Smooth muscle cell (in vitro differentiated cells): ENCODE data around the gene BBS7. TPM values are rescaled to one million over a fixed set of nuclear protein-coding genes. Genes with fewer than 3 reads are reported as not detected.

ENCODE experiments used
- DNase-seq: peaks from one replicate; lab custom pipeline; 2025; ENCODE audit not compliant: unreplicated experiment; lab: John Stamatoyannopoulos, UW
- H2AFZ ChIP-seq: fragments of 200-600 bp; sonication (generic); 2 replicates; pipeline ENCODE4 v1.6.0; 2016; ENCODE audit warnings: antibody characterized with exemption, low read depth, mild to moderate bottlenecking
- H3F3A ChIP-seq: fragments of 200-600 bp; sonication (generic); 2 replicates; pipeline ENCODE4 v1.6.0; 2017; ENCODE audit warnings: antibody characterized with exemption, low read depth
- H3K27ac ChIP-seq: fragments of 200-600 bp; sonication (generic); 2 replicates; pipeline ENCODE4 v1.5.1; 2016; ENCODE audit warnings: low read depth, mild to moderate bottlenecking
- H3K27me3 ChIP-seq: fragments of 200-600 bp; sonication (generic); 2 replicates; pipeline ENCODE4 v1.6.1; 2016; ENCODE audit warnings: low read depth, mild to moderate bottlenecking
- H3K36me3 ChIP-seq: fragments of 200-600 bp; sonication (generic); 2 replicates; pipeline ENCODE4 v1.5.1; 2016; ENCODE audit warnings: low read depth
- H3K4me1 ChIP-seq: fragments of 200-600 bp; sonication (generic); 2 replicates; pipeline ENCODE4 v1.5.1; 2016; ENCODE audit warnings: low read depth
- H3K4me2 ChIP-seq: fragments of 200-600 bp; sonication (generic); 2 replicates; pipeline ENCODE4 v1.6.0; 2016; ENCODE audit warnings: mild to moderate bottlenecking
- H3K4me3 ChIP-seq: fragments of 200-600 bp; sonication (generic); 2 replicates; pipeline ENCODE4 v1.5.1; 2016; ENCODE audit warnings: mild to moderate bottlenecking
- H3K79me2 ChIP-seq: fragments of 200-600 bp; sonication (generic); 2 replicates; pipeline ENCODE4 v1.6.0; 2016; ENCODE audit warnings: low read depth, mild to moderate bottlenecking
- H3K9ac ChIP-seq: fragments of 200-600 bp; sonication (generic); 2 replicates; pipeline ENCODE4 v1.6.0; 2016; ENCODE audit warnings: low read depth
- H3K9me3 ChIP-seq: fragments of 200-600 bp; sonication (generic); replicated peaks from 2 replicates; pipeline ENCODE4 v1.5.1; 2016; ENCODE audit warnings: low read depth
- H4K20me1 ChIP-seq: fragments of 200-600 bp; sonication (generic); 2 replicates; pipeline ENCODE4 v1.6.0; 2016; ENCODE audit warnings: low read depth
- WGBS: methylation state at CpG from one replicate; pipeline ENCODE4 v1.1.7; 2016; ENCODE audit warnings: low lambda C conversion rate; 5-methylcytosine and 5-hydroxymethylcytosine counted together
- polyA plus RNA-seq: library from polyadenylated mRNA; unstranded; fragments of >200 nt; fragmentation: Nextera tagmentation; extraction: Ambion mirVana; gene quantifications from 2 replicates; pipeline ENCODE4 v1.2.1, GENCODE V29; 2016
- total RNA-seq: library from RNA; depleted of rRNA; stranded (reverse); fragments of >200 nt; gene quantifications from 2 replicates; pipeline ENCODE4 v1.2.3, GENCODE V29; 2014
- TF ChIP-seq, protein P1 (sequence below): fragments of 200-600 bp; sonication (generic); IDR thresholded peaks from 2 replicates; pipeline ENCODE4 v1.5.1; 2017; ENCODE audit warnings: borderline replicate concordance, mild to moderate bottlenecking, antibody characterized with exemption; ENCODE audit not compliant: insufficient read depth, poor library complexity, severe bottlenecking

The BBS7 gene
- total and polyA plus RNA-seq, 2 experiments from 2014 or later, result 16.7 to 17.7 TPM

DNA sequence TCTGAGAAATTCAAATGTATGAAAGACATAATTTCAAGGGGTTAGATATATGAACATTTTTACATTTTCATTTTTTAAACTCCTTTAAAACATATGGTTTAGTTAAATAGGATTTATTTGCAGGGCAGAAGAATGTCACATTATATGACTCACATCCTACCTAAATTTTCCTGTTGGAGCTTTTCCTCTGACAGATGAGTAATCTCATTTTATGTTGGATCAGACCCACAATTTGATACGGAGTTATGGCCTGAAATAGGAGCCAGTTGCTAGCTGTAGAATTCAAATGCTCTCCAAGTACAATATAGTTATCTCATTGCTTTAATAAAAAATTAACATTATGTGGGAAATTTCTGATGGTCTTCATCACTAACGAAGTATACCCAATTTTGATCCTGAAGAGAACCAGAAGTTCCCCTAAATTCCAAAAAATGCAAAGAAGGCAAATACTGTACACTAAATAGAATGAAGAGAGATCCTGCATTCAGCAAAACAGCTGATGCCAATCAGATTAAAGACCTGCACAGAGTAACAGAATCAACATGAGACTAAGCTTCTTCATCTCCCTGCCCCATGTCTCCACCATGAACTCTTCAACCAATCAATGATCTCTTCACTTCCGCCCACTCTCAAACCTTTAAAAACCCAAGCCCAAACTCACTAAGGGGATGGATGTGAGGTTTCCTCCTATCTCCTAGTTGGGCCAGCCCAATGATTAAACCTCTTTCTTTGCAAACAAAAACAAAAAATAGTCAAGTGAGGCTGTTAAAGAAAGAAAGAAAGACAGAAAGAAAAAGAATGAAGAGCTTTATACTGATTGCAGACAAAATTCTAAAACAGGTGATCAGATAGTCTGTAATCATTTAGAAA lies 80.1 kb downstream of the BBS7 start:
- H3K9ac ChIP-seq, result no peak overlapping the region
- no peak overlapping the region for H3K27ac ChIP-seq
- no peaks in the 10 kb centered on the region for H3K4me1 ChIP-seq
- no peak for DNase-seq
- WGBS, result 81% methylated on average over 3 of the region's 3 CpGs
- no peaks in the 10 kb centered on the region for H4K20me1 ChIP-seq
- no peak overlapping the region for H2AFZ ChIP-seq
- peak overlapping the region; percentile 4 for H3K4me2 ChIP-seq
- H3F3A ChIP-seq, result no peaks in the 10 kb centered on the region
- peaks cover 8% of the 10 kb centered on the region for H3K27me3 ChIP-seq
- no peak overlapping the region for H3K4me3 ChIP-seq
- H3K79me2 ChIP-seq, result no peaks in the 10 kb centered on the region
- TF ChIP-seq, protein P1, sequence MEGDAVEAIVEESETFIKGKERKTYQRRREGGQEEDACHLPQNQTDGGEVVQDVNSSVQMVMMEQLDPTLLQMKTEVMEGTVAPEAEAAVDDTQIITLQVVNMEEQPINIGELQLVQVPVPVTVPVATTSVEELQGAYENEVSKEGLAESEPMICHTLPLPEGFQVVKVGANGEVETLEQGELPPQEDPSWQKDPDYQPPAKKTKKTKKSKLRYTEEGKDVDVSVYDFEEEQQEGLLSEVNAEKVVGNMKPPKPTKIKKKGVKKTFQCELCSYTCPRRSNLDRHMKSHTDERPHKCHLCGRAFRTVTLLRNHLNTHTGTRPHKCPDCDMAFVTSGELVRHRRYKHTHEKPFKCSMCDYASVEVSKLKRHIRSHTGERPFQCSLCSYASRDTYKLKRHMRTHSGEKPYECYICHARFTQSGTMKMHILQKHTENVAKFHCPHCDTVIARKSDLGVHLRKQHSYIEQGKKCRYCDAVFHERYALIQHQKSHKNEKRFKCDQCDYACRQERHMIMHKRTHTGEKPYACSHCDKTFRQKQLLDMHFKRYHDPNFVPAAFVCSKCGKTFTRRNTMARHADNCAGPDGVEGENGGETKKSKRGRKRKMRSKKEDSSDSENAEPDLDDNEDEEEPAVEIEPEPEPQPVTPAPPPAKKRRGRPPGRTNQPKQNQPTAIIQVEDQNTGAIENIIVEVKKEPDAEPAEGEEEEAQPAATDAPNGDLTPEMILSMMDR, result no peak
- H3K9me3 ChIP-seq, result no peaks in the 10 kb centered on the region
- H3K36me3 ChIP-seq, result no peaks in the 10 kb centered on the region

DNA sequence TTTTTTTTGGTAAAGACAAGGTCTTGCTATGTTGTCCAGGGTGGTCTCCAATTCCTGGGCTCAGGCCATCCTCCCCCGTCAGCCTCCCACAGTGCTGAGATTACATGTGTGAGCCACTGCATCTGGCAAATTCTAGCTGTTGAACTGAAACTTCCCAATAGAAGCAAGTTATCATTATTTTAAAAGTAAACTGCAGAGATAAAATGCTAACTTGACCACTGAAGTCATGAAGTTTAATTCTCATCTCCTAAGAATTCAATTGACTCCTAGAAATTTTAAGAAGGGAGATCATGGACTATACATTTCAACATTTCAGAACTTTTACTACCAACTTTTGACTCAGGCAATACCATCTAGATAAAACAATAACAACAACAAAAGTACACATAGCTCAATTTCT lies 80.8 kb downstream of the BBS7 start:
- no peak overlapping the region for H3K4me3 ChIP-seq
- H3K36me3 ChIP-seq, result no peaks in the 10 kb centered on the region
- no peaks in the 10 kb centered on the region for H3K4me1 ChIP-seq
- H3K27me3 ChIP-seq, result peaks cover 8% of the 10 kb centered on the region
- H3K9me3 ChIP-seq, result no peaks in the 10 kb centered on the region
- H3K4me2 ChIP-seq, result no peak overlapping the region
- no peaks in the 10 kb centered on the region for H4K20me1 ChIP-seq
- no peak overlapping the region for H3K27ac ChIP-seq
- H3F3A ChIP-seq, result no peaks in the 10 kb centered on the region
- TF ChIP-seq, protein P1, result no peak
- no peak overlapping the region for H3K9ac ChIP-seq
- H2AFZ ChIP-seq, result no peak overlapping the region
- no peak for DNase-seq
- no peaks in the 10 kb centered on the region for H3K79me2 ChIP-seq
- WGBS, result 89% methylated on average over 1 of the region's 1 CpG

DNA sequence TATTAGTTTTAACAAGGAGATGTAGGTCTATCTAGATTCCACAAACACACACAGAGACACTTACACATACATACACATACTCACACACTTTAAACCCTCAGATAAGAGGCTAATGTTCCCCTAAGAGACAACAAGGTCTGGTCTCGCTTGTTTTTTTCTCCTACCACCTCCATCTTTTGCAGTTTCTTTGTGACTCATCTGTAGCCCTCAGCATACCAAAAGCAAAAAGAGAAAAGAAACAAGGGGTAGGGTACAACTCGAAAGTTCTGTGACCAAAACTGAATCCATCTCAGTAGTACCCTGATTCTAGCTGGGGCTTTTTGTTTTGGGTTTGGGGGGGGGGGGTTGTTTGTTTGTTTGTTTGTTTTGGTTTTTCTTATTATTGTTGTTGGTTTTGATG lies 81.4 kb downstream of the BBS7 start:
- TF ChIP-seq, protein P1, result no peak
- no peaks in the 10 kb centered on the region for H3F3A ChIP-seq
- H3K27ac ChIP-seq, result no peak overlapping the region
- H3K9ac ChIP-seq, result no peak overlapping the region
- H4K20me1 ChIP-seq, result no peaks in the 10 kb centered on the region
- no peak overlapping the region for H3K4me2 ChIP-seq
- 74% methylated on average over 2 of the region's 2 CpGs for WGBS
- no peak for DNase-seq
- no peaks in the 10 kb centered on the region for H3K79me2 ChIP-seq
- no peak overlapping the region for H3K4me3 ChIP-seq
- H2AFZ ChIP-seq, result no peak overlapping the region
- peaks cover 8% of the 10 kb centered on the region for H3K27me3 ChIP-seq
- H3K36me3 ChIP-seq, result no peaks in the 10 kb centered on the region
- no peaks in the 10 kb centered on the region for H3K9me3 ChIP-seq
- H3K4me1 ChIP-seq, result no peaks in the 10 kb centered on the region

GRCh38 chr4:121786221-121786620 lies 84.1 kb downstream of the BBS7 start:
- TF ChIP-seq, protein P1, result no peak
- no peaks in the 10 kb centered on the region for H3K4me1 ChIP-seq
- no peaks in the 10 kb centered on the region for H3K9me3 ChIP-seq
- H3K9ac ChIP-seq, result no peak overlapping the region
- no peak overlapping the region for H2AFZ ChIP-seq
- no peaks in the 10 kb centered on the region for H4K20me1 ChIP-seq
- H3K36me3 ChIP-seq, result no peaks in the 10 kb centered on the region
- no peak overlapping the region for H3K4me2 ChIP-seq
- DNase-seq, result no peak
- no peak overlapping the region for H3K27ac ChIP-seq
- H3K4me3 ChIP-seq, result no peak overlapping the region
- H3F3A ChIP-seq, result no peaks in the 10 kb centered on the region
- 92% methylated on average over 2 of the region's 2 CpGs for WGBS
- no peaks in the 10 kb centered on the region for H3K79me2 ChIP-seq
- H3K27me3 ChIP-seq, result peaks cover 18% of the 10 kb centered on the region
